Activated gamma-delta T cell (primary cell): ENCODE measurements around the gene LDB2.

Experiments used
- DNase-seq: peaks from one replicate; lab custom pipeline; 2025; lab: John Stamatoyannopoulos, UW

The LDB2 gene

DNA sequence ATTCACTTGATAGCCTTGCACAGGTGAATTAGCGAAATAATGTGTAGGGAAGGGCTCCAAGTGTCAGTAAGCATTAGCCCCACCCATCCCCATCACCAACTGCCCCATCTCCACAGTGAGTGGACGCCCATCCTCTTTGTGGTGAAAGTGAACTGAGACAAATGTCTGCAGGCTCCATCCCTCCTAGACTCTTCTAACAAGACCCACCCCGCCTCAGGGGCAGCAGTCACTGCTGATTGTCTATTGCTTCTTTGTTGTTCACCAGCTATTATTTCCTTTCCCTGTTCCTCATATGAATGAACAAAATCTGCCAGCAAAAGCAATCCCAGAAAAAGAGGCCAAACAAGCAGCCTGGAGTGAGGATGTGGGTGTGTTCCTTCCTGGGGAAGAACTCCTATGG is 96.4 kb downstream of the LDB2 start:
- no peak for DNase-seq

DNA sequence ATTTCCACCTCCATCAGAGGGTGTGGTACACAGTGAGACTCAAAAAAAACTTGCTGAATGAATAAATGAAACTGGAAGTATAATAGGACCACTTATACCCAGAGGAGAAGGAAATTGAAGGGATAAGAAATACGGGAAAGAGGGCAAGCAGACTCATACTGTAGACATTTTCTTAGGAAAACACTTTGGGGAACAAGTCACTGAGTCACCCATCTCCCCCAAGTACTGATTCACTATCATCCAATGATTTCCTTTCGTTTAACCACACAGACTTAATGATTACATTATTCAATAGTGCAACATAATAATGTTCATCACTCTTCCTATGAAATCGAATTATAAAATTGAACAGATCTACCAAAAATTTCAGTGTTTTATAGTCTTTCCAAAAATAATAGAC is 97.1 kb downstream of the LDB2 start:
- DNase-seq: no peak

DNA sequence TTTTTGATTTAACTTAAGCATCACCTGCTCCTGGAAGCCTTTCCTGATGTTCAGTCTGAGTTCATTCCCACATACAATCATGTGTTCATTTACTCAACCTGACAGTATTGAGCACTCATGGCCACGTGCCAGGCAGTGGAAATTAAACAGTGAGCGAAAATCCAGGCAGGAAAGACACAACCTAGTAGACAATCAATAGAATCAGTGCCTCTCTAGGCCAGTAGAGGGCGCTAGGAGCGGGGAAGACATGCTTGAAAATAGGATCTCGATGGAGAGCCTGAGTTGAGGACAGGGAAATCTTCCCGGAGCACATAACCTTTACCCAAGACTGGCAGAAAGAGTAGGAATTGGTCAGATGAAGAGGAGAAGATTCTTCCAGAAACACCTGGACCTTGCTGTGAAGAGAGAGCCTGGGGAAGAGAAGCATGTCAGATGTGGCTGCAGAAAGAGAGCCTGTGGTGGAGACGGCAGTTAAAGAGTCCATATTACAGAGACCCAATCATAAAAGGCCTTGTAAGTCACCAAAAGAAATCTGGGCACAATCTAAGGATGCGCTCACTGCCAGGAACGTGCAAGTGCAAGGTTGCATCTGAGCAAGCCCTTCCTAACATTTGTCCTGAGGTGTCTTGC is 103.5 kb downstream of the LDB2 start:
- no peak for DNase-seq

DNA sequence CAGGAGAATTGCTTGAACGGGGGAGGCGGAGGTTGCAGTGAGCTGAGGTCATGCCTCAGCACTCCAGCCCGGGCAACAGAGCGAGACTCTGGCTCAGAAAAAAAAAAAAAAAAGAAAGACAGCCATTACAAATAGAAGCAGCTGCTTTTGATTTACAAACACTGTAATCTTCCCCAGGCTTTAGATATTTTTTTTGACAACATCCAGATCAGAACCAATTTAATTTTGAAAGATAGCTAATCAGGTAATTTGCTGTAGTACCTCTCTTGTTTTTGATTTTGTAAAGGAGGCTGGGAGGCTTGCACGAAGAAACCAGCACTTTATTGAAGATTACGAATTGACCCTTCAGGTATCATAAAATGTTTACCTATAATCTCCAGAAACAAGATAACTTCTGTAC is 107.0 kb downstream of the LDB2 start:
- no peak for DNase-seq

DNA sequence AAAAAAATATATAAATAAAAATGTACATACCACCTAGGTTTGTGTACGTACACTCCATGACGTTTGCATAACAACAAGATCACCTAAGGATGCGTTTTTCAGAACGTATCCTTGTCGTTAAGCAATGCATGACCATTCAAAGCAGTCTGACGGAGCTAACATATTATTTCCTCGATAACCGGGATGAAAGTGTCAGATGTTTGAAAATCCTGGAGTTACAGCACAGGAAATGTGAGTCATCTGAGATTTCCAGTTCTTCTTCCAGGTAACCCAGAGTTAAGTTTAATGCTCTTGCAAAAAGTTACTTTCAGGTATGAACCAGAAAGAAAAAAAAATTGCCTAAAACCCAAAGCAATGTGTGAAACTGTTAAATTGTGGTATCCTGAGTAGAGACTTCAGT is 107.9 kb downstream of the LDB2 start:
- DNase-seq: no peak

DNA sequence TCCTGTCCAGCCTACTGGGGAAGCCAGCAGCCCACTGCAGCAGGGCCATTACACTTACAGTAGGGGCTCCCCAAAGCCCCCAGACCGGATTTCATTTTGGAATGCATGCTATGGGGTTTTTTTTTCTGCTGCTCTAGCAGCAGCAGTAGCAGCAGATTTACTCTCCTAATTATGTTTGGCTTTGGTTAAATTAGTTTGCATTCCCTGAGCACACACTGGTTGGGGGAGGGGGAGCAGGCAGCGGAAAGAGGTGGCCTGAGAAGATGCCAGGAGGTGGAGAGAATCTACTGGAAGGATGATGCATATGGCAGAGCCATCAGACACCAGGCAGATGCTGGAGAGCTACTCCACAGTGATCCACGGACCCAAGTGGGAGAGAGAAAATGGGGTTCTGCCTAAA is 109.6 kb downstream of the LDB2 start:
- no peak for DNase-seq

DNA sequence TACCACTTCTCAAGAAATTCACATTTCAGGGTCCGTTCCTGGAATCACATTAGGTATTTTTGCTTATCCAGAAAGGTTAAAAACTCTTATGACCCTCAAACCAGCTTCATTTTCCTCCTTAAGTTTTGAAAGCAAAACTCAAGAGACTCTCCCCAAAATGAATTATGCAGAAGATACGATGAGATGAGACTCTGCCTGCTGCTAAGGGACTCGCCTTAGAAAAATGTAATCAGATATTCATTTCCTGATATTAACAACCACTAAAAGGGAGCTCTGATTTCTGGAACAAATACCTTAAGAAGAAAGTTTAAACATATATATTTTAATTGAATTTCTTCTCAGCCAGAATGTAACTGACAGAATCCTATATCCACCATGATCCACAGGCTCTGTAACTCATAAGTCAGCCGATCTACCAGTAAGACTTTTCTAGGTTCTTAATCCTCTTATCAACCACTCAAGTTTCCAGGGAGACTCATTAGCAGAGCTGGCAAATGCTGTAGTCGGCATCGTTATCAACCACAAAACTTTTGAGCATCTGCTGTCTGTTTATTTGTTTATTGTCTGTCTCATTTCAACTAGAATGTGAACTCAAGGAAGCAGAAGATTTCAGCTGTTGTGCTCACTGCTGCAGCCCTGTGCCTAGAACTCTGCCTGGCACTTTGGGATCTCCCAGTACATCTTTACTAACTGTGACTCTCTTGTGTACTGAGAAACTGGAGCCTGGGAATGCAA is 112.5 kb downstream of the LDB2 start:
- no peak for DNase-seq

DNA sequence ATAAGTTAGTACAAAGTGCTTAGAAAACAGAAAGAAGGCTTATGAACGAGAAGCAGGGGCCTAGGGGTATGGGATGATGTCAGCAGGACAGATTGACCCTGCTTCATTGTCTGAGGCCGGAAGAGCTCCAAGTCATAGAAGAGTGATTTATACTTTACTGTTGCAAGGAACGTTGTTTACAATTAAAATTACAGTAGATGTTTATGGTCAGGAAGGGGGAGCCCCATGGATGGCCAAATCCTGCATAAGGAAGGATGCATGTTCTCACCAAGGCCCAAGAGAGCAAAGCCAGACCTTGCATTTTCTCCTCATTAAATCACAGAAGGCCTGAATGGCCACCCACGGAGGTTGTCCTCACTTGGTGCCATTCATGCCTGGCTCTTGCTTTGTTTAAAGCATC is 115.3 kb downstream of the LDB2 start:
- no peak for DNase-seq

DNA sequence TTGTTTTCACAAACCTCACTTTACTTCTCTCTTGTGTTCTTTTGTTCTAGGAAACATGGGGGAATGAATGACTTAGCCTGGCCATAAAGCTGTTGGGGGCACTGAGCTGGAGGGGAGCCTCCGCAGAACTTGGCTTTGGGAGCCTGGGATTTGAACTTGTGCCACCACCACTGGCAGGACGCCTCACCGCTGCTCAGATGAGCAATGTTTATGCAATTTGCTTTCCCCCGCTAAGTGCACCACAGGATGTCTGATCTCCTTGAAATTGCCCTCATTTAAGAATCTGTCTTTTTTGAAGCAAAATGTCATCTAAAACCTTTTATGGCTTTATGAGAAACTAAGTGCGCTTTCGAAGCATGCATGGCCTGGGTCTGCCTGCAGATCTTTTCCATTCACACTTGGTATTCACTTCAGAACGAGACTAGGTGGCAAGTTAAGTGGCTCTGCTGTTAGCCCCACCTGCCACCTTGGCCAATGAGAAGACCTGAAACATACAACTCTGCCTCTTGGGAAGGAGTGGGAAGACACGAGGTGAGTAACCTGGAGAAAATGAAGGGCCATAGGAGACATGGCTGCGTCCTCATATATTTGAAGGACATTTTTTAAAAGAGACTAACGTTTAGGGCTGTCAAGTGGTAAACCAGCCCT is 119.3 kb downstream of the LDB2 start:
- no peak for DNase-seq

DNA sequence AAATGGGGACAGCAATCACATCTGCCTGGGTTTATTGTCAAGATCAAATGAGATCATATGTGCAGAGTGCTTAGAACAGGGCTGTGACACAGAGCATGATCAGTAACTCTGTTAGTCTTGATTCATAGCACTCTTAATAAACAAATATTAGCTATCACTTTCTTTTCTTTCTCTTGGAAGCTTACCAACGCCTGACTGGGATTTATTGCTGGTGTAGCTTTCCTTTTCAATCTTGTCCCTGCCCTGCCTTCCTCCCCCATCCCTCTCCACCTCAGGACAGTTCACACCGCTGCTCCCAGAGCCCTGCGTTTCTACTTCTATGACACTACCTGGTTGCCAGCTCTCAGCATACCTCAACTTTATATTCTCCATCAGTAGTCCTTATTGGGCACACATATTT is 120.7 kb downstream of the LDB2 start:
- DNase-seq: no peak

DNA sequence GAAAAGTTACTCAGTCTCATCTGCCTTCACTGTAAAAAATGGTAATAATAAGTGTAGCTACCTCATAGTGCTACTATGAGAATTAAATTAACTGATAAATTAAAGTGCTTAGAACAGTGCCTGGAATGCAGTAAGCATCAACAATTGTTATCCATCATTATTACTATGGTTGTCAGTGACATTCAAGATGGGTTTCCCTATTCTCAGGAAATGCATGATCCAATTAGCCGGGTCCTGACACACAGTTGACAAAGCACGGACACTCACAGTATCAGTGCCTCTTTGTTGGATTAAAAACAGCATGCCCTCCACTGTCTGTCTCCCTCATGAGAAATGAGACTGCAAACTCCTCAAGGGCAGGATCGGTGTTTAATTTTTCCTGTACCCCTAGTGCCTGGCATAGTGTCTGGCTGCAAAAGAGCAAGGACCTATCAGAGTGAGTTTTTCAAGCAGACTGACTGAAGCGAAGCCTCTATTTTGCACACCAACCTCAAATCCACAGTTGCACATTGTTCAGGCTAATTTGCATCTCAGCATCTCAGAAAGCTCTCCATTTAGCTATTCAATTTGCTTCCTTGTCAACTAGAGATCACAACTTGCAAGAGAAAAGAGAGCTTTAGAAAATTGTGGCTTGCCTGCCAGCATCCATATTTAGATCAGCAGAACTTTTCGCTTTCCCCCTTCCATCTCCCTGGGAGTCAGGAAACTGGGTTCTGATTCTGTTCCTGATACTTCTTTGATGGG is 122.9 kb downstream of the LDB2 start:
- DNase-seq: no peak

DNA sequence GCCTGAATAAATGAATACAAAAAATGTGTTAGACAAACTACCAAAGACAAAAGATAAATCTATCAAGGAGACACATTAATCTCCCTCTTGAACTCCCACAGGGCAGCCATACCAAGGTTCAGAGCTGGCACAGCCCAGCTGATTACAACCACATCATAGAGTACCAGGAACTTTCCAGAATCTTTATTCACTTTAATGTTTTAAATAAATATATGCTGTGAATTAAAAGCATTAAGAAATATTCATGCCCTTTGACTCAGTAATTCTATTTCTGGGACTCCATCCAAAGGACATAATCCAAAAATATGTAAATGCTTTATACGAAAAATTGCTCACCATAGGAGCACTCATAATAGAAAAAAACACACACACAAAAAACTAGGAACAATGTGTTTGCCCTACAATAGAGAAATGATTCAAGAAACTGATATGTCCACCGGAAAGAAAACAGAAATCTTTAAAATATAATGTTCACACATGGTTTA is 126.0 kb downstream of the LDB2 start:
- no peak for DNase-seq

DNA sequence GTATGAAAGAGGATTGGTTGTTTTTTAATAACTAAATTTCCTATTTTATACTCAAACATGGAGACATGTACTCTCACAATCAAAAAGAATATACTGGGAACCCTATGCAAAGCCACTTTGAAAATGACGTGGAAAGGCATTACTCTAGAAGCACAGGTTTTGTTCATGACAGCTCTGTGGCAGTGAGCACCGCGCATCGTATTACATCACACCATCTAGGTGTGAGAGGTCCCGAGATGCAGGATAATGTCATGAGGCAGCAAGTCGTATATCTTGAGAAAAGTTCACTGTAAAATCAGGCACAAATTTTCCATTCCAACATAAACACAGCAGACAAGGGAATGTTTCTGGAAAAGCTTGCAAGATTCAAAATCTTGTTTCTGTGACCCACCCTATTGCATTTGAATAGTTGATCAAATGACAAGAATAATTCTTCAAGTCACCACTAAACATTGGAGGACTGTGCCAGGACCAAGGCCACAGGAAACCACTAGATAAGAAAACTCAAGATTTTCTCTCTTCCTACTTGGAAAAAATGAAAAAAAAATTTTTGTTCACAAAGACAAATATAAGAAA is 127.6 kb downstream of the LDB2 start:
- DNase-seq: no peak

DNA sequence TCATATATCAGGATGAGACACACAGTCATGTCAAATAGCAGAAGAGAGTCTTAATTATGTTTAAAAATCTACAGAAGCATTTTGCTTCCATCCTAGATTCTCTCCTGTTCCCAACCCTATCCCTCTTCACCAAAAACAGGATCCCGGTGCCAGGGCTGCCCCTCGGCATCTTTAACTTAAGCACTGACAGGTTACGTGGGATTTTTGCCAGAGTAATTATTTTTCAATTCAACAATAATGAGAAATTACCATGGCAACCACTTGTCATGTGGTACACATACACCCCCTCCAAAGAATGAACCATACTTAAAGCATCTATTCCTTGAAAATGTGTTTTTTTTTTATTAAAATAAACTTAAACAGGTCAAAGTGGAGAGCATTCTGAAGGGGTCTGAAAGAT is 130.6 kb downstream of the LDB2 start:
- no peak for DNase-seq

DNA sequence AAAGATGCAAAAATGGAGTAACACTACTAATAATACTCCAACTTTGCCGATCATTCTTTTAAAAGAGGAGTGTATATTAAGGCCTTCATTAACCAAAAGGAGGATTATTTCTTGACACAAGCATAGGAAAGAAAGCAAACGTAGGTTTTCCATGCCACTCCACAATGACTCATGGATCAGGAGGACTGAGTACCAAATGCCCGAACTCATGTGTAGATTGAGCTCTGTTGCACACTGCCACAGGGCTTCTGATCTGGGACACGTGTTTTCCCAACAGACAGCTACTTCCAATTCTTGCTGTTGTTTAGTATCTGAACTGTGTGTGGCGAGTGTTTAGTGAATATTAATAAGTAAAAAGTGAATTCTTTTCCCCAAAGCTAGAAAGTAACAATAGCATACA is 131.2 kb downstream of the LDB2 start:
- DNase-seq: no peak

DNA sequence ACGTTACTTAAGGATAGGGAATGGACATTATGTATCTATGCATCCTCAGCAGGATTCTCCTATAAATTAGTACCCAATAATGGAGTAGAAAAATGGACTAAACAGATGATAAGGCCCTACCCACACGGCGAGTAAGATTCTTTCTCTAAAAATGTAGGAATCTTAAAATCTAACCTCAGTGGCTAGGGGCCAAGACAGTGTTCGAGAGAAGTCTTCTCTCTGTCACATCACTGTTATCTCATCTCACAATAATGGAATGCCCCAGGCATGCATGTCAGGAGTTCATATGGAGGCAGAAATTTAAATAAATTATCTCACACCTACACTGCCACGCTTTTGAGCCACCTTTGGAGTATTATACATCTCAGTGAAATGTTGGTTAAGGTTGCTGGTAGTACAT is 132.9 kb downstream of the LDB2 start:
- no peak for DNase-seq

DNA sequence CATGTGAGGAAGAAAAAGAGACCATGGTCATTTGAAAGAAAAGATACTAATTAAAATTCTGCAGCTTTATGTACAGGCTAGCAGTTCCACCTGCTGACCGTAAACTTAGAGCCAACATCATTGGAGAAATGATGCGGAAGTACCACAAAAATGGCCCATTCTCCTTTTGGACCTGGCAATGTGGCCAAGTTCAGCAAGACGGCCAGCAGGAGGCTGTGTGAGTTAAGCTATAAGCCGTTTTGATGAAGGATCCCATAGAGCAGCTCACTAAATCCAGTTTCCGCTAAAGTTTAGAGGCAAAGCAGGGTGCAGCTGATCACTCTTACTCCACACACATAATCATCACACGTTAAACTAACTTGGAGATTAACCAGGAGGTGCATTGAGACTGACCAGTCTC is 133.8 kb downstream of the LDB2 start:
- no peak for DNase-seq

DNA sequence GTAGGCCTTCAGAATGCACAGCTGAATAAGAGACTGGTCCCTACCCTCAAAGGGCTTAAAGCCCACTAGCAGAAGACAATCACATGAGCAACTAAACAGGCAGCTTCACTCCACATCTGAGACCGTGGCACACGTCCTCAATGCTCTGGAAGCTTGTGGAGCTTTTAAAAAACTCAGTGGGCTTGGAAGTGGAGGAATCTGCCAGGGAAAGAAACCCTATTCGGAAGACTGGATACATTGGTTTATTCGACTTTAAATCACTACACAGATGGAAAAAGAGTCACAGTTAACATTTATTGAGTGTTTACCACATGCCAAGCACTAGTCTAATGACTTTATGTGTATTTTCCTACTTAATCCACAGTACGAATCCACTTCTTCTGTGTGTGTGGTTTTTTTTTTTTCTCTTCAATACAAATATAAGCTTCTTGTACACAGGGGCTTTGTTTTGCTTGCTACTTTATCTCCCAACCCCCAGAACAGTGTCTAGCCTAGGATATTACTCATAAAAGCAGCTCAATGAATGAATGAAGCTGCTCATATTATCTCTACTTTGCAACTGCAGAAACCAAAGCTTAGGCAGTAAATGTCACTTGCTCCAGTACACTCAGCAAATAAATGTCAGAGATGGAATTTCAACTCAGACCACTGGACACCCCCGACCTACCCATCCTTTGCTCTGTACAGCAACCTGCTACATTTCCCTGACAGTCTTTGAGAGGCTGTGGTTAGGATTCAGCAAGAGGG is 137.7 kb downstream of the LDB2 start:
- no peak for DNase-seq

DNA sequence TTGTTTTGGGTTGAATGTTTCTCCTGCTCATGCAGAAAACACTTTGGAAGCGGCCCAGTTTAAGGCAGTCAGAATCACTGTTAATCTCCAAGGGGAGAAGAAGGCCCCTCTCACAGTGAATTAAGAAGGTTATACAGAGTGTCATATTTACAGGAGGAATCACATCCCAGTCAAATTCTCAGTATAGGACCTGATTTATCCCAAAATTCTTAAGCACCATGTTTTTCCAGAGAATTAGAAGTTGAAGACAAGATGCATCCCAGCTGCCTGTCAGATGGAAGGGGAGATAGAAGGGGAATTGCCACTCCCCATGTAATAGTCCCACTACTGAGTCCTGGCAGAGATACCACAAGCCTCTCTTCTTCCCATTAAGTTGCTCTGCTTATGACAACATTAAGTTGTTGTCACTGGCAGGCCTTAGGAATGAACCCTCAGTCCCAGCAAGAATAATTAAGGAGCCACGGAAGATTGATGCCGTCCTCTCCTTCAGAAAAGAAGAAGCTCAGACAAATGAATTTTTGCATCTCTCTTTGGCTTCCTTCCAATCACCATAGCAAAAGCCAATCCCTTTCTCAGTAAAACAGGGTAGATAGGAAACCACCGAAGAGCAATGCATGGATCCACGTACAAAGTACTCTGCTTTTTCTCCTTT is 138.4 kb downstream of the LDB2 start:
- no peak for DNase-seq

DNA sequence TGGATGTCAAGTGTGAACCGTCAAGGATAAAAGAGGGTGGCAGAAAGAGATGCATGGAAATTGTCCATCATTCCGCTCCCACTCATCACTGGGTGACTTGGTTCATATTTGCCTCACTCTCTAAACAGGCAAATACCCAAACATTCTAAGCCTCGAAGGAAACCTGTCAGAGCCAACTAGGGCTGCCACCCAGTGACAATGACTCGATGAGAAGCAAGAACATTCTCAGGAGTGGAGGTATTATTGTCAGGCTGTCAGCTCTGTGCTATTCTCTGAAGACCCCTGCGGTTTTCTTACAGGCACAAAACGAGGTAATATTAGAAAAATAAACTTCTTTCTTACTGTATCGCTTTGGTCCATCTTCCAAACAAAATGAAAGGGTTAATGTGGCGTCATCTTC is 139.6 kb downstream of the LDB2 start:
- DNase-seq: no peak

DNA sequence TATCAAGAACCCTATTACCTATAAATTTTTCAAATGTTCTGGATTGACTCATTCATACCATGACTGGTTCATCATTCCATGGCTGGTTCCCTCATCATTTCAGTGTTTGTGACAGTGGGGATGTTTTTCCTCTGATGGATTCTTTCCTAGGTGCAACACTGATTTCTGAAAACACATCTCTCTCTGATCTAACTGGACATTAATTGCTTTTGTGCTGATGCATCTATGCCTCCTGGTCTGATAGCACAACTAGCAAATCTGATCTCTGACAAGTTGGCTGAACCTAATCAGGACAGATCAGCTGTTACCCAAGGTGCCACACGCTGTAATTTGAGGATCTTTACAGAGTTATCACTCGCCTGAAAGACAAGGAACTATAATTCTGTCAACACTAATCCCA is 140.2 kb downstream of the LDB2 start:
- no peak for DNase-seq
